H9 (cell line): Measurements from ENCODE around the gene FSTL4. TPM values are rescaled to one million over a fixed set of nuclear protein-coding genes. Genes with fewer than 3 reads are reported as not detected.

Experiments used
- DNase-seq: peaks from one replicate; pipeline ENCODE4 v3.0.0-alpha.2; 2017
- H2AFZ ChIP-seq: one replicate; pipeline ENCODE4 v1.6.1; 2013; ENCODE audit warnings: mild to moderate bottlenecking, low read length, control low read depth, moderate library complexity
- H2AK5ac ChIP-seq: 2 replicates; pipeline ENCODE4 v1.6.1; 2013; ENCODE audit warnings: low read length, control low read depth, mixed read lengths; ENCODE audit not compliant: insufficient read length
- H2BK120ac ChIP-seq: one replicate; pipeline ENCODE4 v1.6.1; 2013; ENCODE audit warnings: low read depth, mild to moderate bottlenecking, low read length, control low read depth, inconsistent platforms; ENCODE audit not compliant: poor library complexity, severe bottlenecking
- H2BK12ac ChIP-seq: 2 replicates; pipeline ENCODE4 v1.6.1; 2013; ENCODE audit warnings: low read length, control low read depth, mixed read lengths, low read depth; ENCODE audit not compliant: insufficient read length
- H2BK15ac ChIP-seq: 2 replicates; pipeline ENCODE4 v1.6.1; 2013; ENCODE audit warnings: low read depth, low read length, control low read depth
- H2BK20ac ChIP-seq: one replicate; pipeline ENCODE4 v1.6.1; 2013; ENCODE audit warnings: low read depth, mild to moderate bottlenecking, low read length, control low read depth, inconsistent platforms; ENCODE audit not compliant: poor library complexity, severe bottlenecking
- H2BK5ac ChIP-seq: 2 replicates; pipeline ENCODE4 v1.6.1; 2013; ENCODE audit warnings: low read length, control low read depth, mixed read lengths; ENCODE audit not compliant: insufficient read length
- H3K14ac ChIP-seq: 2 replicates; pipeline ENCODE4 v1.6.1; 2013; ENCODE audit warnings: low read length, control low read depth; ENCODE audit not compliant: insufficient read depth
- H3K18ac ChIP-seq: 2 replicates; pipeline ENCODE4 v1.6.1; 2013; ENCODE audit warnings: low read depth, mild to moderate bottlenecking, mixed read lengths, low read length, control low read depth; ENCODE audit not compliant: insufficient read length
- H3K23ac ChIP-seq: 2 replicates; pipeline ENCODE4 v1.6.1; 2013; ENCODE audit warnings: low read length, control low read depth, mixed read lengths, low read depth; ENCODE audit not compliant: insufficient read length
- H3K23me2 ChIP-seq: 2 replicates; pipeline ENCODE4 v1.6.1; 2013; ENCODE audit warnings: low read depth, mild to moderate bottlenecking, mixed read lengths, low read length, control low read depth; ENCODE audit not compliant: insufficient read length, poor library complexity, severe bottlenecking
- H3K27ac ChIP-seq: 2 replicates; pipeline ENCODE4 v1.5.1; 2013; ENCODE audit warnings: low read length, control low read depth, mixed read lengths, low read depth; ENCODE audit not compliant: insufficient read length
- H3K27me3 ChIP-seq: 2 replicates; pipeline ENCODE4 v1.6.1; 2013; ENCODE audit warnings: low read length, control low read depth, inconsistent platforms; ENCODE audit not compliant: insufficient read depth
- H3K4ac ChIP-seq: 2 replicates; pipeline ENCODE4 v1.6.1; 2013; ENCODE audit warnings: low read depth, mild to moderate bottlenecking, control low read depth, inconsistent platforms, low read length, moderate library complexity
- H3K4me1 ChIP-seq: 2 replicates; pipeline ENCODE4 v1.6.1; 2013; ENCODE audit warnings: low read length, control low read depth, inconsistent platforms; ENCODE audit not compliant: insufficient read depth
- H3K4me2 ChIP-seq: 2 replicates; pipeline ENCODE4 v1.6.1; 2013; ENCODE audit warnings: low read length, control low read depth, mixed read lengths; ENCODE audit not compliant: insufficient read length, insufficient read depth
- H3K56ac ChIP-seq: 2 replicates; pipeline ENCODE4 v1.6.1; 2013; ENCODE audit warnings: low read depth, mild to moderate bottlenecking, mixed read lengths, low read length, control low read depth; ENCODE audit not compliant: insufficient read length
- H3K79me1 ChIP-seq: 2 replicates; pipeline ENCODE4 v1.6.1; 2013; ENCODE audit warnings: low read depth, mild to moderate bottlenecking, moderate library complexity, low read length, control low read depth, inconsistent platforms; ENCODE audit not compliant: insufficient read depth, poor library complexity, severe bottlenecking
- H3K79me2 ChIP-seq: 2 replicates; pipeline ENCODE4 v1.6.1; 2013; ENCODE audit warnings: low read length, control low read depth, inconsistent platforms; ENCODE audit not compliant: insufficient read depth
- H3K9ac ChIP-seq: 2 replicates; pipeline ENCODE4 v1.6.1; 2013; ENCODE audit warnings: low read length, control low read depth, mixed read lengths; ENCODE audit not compliant: insufficient read length; ENCODE audit errors: extremely low read depth
- H3K9me3 ChIP-seq: one replicate; pipeline ENCODE4 v1.6.1; 2013; ENCODE audit warnings: low read depth, low read length, inconsistent platforms; ENCODE audit not compliant: control insufficient read depth
- H3T11ph ChIP-seq: one replicate; pipeline ENCODE4 v1.6.1; 2013; ENCODE audit warnings: mild to moderate bottlenecking, low read length, control low read depth, inconsistent platforms
- H4K20me1 ChIP-seq: one replicate; pipeline ENCODE4 v1.6.1; 2013; ENCODE audit not compliant: control insufficient read depth, insufficient read length, insufficient read depth
- H4K5ac ChIP-seq: 2 replicates; pipeline ENCODE4 v1.6.1; 2013; ENCODE audit warnings: low read depth, mild to moderate bottlenecking, mixed read lengths, low read length, control low read depth; ENCODE audit not compliant: insufficient read length
- H4K8ac ChIP-seq: replicated peaks from 2 replicates; pipeline ENCODE4 v1.6.1; 2013; ENCODE audit warnings: low read length, control low read depth, mixed read lengths, low read depth; ENCODE audit not compliant: insufficient read length
- H4K91ac ChIP-seq: 2 replicates; pipeline ENCODE4 v1.6.1; 2013; ENCODE audit warnings: low read depth, mild to moderate bottlenecking, moderate library complexity, mixed read lengths, low read length, control low read depth; ENCODE audit not compliant: insufficient read length
- H3K27ac Mint-ChIP-seq, 3 experiments: 2 replicates in 2 of 3; 3 replicates in 1 of 3; pipeline ENCODE4 v1.8.0; 2020 to 2021; ENCODE audit warnings: mixed read lengths in 3 of 3, mild to moderate bottlenecking in 1 of 3, moderate library complexity in 1 of 3
- H3K27me3 Mint-ChIP-seq: 2 replicates; pipeline ENCODE4 v1.8.0; 2021; ENCODE audit warnings: low read depth, mild to moderate bottlenecking, moderate library complexity, mixed read lengths
- H3K36me3 Mint-ChIP-seq, 3 experiments: 2 replicates in 2 of 3; 3 replicates in 1 of 3; pipeline ENCODE4 v1.8.0; 2020 to 2021; ENCODE audit warnings: low read depth in 3 of 3, mixed read lengths in 3 of 3; ENCODE audit not compliant: insufficient read depth in 1 of 3
- H3K4me1 Mint-ChIP-seq, 2 experiments: 2 replicates each; pipeline ENCODE4 v1.8.0; 2020; ENCODE audit warnings: mixed read lengths in 2 of 2
- H3K4me3 Mint-ChIP-seq, 2 experiments: 2 replicates in 1 of 2; 3 replicates in 1 of 2; pipeline ENCODE4 v1.8.0; 2020 to 2021; ENCODE audit warnings: mild to moderate bottlenecking in 2 of 2, mixed read lengths in 2 of 2, moderate library complexity in 1 of 2
- H3K9me3 Mint-ChIP-seq, 2 experiments: 2 replicates in 1 of 2; 3 replicates in 1 of 2; pipeline ENCODE4 v1.8.0; 2020; ENCODE audit warnings: mild to moderate bottlenecking in 2 of 2, mixed read lengths in 2 of 2, moderate library complexity in 1 of 2
- WGBS: extraction: QIAGEN DNeasy Blood & Tissue Kit; methylation state at CpG from one replicate; pipeline ENCODE4 v1.1.7; 2013; ENCODE audit warnings: missing lambda C conversion rate, low lambda C conversion rate, mixed read lengths; ENCODE audit not compliant: insufficient read length; ENCODE audit errors: extremely low coverage; 5-methylcytosine and 5-hydroxymethylcytosine counted together
- total RNA-seq: library from RNA; stranded (reverse); gene quantifications from 2 replicates; pipeline ENCODE4 v1.2.1, GENCODE V29; 2021
- TF ChIP-seq, protein P1 (sequence below): fragments of 200-600 bp; sonication (generic); conservative IDR thresholded peaks from 3 replicates; pipeline ENCODE4 v1.8.0; 2021; ENCODE audit warnings: antibody characterized with exemption, mild to moderate bottlenecking

FSTL4 gene
- total RNA-seq, 1 experiment from 2014 or later = 5.7 TPM

GRCh38 chr5:133238426-133239205 is 373.7 kb downstream of the FSTL4 start:
- TF ChIP-seq, protein P1, sequence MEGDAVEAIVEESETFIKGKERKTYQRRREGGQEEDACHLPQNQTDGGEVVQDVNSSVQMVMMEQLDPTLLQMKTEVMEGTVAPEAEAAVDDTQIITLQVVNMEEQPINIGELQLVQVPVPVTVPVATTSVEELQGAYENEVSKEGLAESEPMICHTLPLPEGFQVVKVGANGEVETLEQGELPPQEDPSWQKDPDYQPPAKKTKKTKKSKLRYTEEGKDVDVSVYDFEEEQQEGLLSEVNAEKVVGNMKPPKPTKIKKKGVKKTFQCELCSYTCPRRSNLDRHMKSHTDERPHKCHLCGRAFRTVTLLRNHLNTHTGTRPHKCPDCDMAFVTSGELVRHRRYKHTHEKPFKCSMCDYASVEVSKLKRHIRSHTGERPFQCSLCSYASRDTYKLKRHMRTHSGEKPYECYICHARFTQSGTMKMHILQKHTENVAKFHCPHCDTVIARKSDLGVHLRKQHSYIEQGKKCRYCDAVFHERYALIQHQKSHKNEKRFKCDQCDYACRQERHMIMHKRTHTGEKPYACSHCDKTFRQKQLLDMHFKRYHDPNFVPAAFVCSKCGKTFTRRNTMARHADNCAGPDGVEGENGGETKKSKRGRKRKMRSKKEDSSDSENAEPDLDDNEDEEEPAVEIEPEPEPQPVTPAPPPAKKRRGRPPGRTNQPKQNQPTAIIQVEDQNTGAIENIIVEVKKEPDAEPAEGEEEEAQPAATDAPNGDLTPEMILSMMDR = no peak

More at GRCh38 chr5:133238426-133239205, 373.7 kb downstream of the FSTL4 start:
- H3K79me2 ChIP-seq = no peaks in the 10 kb centered on the region
- no CpG with 5 or more reads among the region's 35 CpGs for WGBS
- no peak overlapping the region for H3K27ac ChIP-seq
- peaks cover 5 to 8% of the 10 kb centered on the region in 2 experiments for H3K4me1 Mint-ChIP-seq
- H4K5ac ChIP-seq = no peak overlapping the region
- H3K4me3 Mint-ChIP-seq = no peak overlapping the region
- H3K23ac ChIP-seq = no peak overlapping the region
- no peaks in the 10 kb centered on the region for H3K9me3 ChIP-seq
- H4K20me1 ChIP-seq = no peaks in the 10 kb centered on the region
- no peak overlapping the region for H2BK5ac ChIP-seq
- peak overlapping the region in 1 of 3 experiments; percentile 80; a peak in 1 of 7 replicates for H3K27ac Mint-ChIP-seq
- no peak overlapping the region for H3K4ac ChIP-seq
- no peak overlapping the region for H3K56ac ChIP-seq
- H3K18ac ChIP-seq = no peak overlapping the region
- H3K9me3 Mint-ChIP-seq = peaks cover 5% of the 10 kb centered on the region in 2 experiments; a peak in 3 of 5 replicates
- peaks cover 2 to 5% (median 4%) of the 10 kb centered on the region in 3 experiments; a peak in 5 of 7 replicates for H3K36me3 Mint-ChIP-seq
- H3T11ph ChIP-seq = no peak overlapping the region
- H2AK5ac ChIP-seq = no peak overlapping the region
- no peak overlapping the region for H2AFZ ChIP-seq
- DNase-seq = no peak
- H4K91ac ChIP-seq = no peak overlapping the region
- H2BK120ac ChIP-seq = no peak overlapping the region
- H3K9ac ChIP-seq = no peak overlapping the region
- H3K4me2 ChIP-seq = no peak overlapping the region
- peaks cover 4% of the 10 kb centered on the region; the same call in 1 of the 2 replicates for H3K27me3 Mint-ChIP-seq
- H3K79me1 ChIP-seq = no peaks in the 10 kb centered on the region
- H3K4me1 ChIP-seq = no peaks in the 10 kb centered on the region
- H3K27me3 ChIP-seq = no peaks in the 10 kb centered on the region
- no peaks in the 10 kb centered on the region for H3K23me2 ChIP-seq
- no peak overlapping the region for H2BK15ac ChIP-seq
- no peak overlapping the region for H2BK20ac ChIP-seq
- H2BK12ac ChIP-seq = no peak overlapping the region
- H4K8ac ChIP-seq = no peak overlapping the region
- no peak overlapping the region for H3K14ac ChIP-seq
